ENCODE data around the gene TNNT3. TPM values are rescaled to one million over a fixed set of nuclear protein-coding genes. Genes with fewer than 3 reads are reported as not detected.

Gene TNNT3
- total RNA-seq, 1 experiment from 2014 or later = 0.71 TPM

DNA sequence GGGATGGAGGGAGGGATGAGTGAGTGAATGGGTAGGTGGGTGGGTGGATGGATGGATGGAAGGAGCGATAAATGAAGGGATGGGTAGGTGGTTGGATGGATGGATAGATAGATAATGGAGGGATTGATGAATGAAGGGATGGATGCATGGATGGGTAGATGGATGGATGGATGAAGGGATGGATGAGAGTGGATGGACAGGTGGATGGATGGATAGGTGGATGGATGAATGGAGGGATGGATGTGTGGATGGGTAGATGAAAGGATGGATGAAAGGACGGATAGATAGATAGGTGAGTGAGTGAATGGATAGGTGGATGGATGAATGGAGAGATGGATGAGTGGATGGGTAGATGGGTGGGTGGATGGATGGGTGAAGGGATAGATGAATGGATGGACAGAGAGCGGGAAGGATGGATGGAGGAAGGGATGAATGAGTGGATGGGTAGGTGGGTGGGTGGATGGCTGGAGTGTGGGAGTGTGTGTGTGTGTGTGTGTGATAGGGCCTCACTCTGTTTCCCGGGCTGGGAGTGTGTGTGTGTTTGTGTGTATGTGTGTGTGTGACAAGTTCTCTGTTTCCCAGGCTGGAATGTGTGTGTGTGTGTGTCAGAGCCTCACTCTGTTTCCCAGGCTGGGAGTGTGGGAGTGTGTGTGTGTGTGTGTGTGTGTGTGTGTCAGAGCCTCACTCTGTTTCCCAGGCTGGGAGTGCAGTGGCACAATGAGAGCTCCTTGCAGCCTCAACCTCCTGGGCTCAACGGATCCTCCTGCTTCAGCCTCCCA is 25.7 kb upstream of the TNNT3 start:
- no peaks in the 10 kb centered on the region for H3K36me3 ChIP-seq (ENCODE audit: control insufficient read depth in 1 of 2, insufficient read depth in 2 of 2, low read length in 2 of 2)
- peaks cover 16% of the 10 kb centered on the region for H3K27me3 ChIP-seq (ENCODE audit: insufficient read depth, low read length)
- intact Hi-C loops (cut with micrococcal nuclease) = loop anchor here (10.0 kb wide), 1 partner anchor 51 kb away; the partner anchor contains the start of gene MRPL23
- RAD21 ChIA-PET (ENCODE audit: low non-redundant PET in 1 of 2, low total read pairs in 2 of 2, uncharacterized antibody in 2 of 2, unreplicated experiment in 2 of 2) = no interaction called here
- no peaks in the 10 kb centered on the region for H3K4me1 ChIP-seq (ENCODE audit: control insufficient read depth in 1 of 2, insufficient read depth in 2 of 2, low read length in 2 of 2)
- BruUV-seq (replicated peaks) = no TSS peak
- no peaks in the 10 kb centered on the region for H3K79me2 ChIP-seq (ENCODE audit: insufficient read depth, low read length)
- no peak overlapping the region for H3K4me2 ChIP-seq (ENCODE audit: low read length)
- H4K20me1 ChIP-seq (ENCODE audit: insufficient read depth) = no peaks in the 10 kb centered on the region
- POLR2A ChIA-PET = no interaction called here
- no peak overlapping the region for H2AFZ ChIP-seq (ENCODE audit: low read depth, low read length, poor library complexity, severe bottlenecking)
- ATAC-seq (no peak), DNase-seq (ENCODE audit: low read depth, low spot score) (no peak)
- CTCF ChIA-PET = no interaction called here
- H3K9ac ChIP-seq (ENCODE audit: low read length) = no peak overlapping the region
- no peaks in the 10 kb centered on the region for H3K9me3 ChIP-seq (ENCODE audit: control insufficient read depth in 1 of 2, insufficient read depth in 1 of 2, low read depth in 1 of 2, low read length in 2 of 2)
- no peaks in the 10 kb centered on the region for H3K9me2 ChIP-seq (ENCODE audit: insufficient read depth)
- no peak overlapping the region for H3K27ac ChIP-seq (ENCODE audit: low read depth, low read length)
- no peak for TF ChIP-seq CEBPB (IDR thresholded peaks at IDR 0.05; ENCODE audit: low read depth)
- TF ChIP-seq ZNF274 (IDR thresholded peaks at IDR 0.05; ENCODE audit: low read depth, low read length) = no peak
- no peak for TF ChIP-seq FOSL1 (IDR thresholded peaks at IDR 0.05; ENCODE audit: low read depth)
- TF ChIP-seq, protein P1, sequence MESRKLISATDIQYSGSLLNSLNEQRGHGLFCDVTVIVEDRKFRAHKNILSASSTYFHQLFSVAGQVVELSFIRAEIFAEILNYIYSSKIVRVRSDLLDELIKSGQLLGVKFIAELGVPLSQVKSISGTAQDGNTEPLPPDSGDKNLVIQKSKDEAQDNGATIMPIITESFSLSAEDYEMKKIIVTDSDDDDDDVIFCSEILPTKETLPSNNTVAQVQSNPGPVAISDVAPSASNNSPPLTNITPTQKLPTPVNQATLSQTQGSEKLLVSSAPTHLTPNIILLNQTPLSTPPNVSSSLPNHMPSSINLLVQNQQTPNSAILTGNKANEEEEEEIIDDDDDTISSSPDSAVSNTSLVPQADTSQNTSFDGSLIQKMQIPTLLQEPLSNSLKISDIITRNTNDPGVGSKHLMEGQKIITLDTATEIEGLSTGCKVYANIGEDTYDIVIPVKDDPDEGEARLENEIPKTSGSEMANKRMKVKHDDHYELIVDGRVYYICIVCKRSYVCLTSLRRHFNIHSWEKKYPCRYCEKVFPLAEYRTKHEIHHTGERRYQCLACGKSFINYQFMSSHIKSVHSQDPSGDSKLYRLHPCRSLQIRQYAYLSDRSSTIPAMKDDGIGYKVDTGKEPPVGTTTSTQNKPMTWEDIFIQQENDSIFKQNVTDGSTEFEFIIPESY (IDR thresholded peaks at IDR 0.05; ENCODE audit: extremely low read depth, insufficient replicate concordance, low read length) = no peak
- H3K4me3 ChIP-seq (replicated peaks in 1 of 2; ENCODE audit: low read depth in 1 of 2, low read length in 2 of 2) = no peak overlapping the region

DNA sequence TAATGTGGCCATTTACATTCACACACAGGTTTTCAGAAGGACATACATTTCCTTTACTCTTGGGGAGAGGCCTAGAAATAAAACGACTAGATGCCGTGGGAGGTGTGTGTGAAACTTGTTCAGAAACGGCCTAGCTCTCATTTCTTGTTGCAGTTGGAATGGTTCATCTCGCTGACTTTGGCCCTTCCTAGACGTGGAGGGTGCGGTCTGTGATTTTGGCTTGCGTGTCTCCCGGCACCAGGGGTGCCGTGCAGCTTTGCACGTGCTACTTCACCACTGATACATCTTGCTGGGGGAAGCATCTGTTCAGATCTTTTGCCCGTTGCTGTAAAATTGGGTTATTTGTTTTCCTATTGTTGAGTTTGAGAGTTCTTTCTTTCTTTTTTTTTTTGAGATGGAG is 24.7 kb upstream of the TNNT3 start:
- H3K9ac ChIP-seq (ENCODE audit: low read length) = no peak overlapping the region
- no TSS peak for BruUV-seq (replicated peaks)
- no peak overlapping the region for H3K4me2 ChIP-seq (ENCODE audit: low read length)
- H3K27me3 ChIP-seq (ENCODE audit: insufficient read depth, low read length) = peaks cover 21% of the 10 kb centered on the region
- H4K20me1 ChIP-seq (ENCODE audit: insufficient read depth) = no peaks in the 10 kb centered on the region
- no peaks in the 10 kb centered on the region for H3K79me2 ChIP-seq (ENCODE audit: insufficient read depth, low read length)
- RAD21 ChIA-PET (ENCODE audit: low non-redundant PET in 1 of 2, low total read pairs in 2 of 2, uncharacterized antibody in 2 of 2, unreplicated experiment in 2 of 2) = no interaction called here
- no peaks in the 10 kb centered on the region for H3K9me2 ChIP-seq (ENCODE audit: insufficient read depth)
- no peak overlapping the region for H3K27ac ChIP-seq (ENCODE audit: low read depth, low read length)
- H3K4me3 ChIP-seq (replicated peaks in 1 of 2; ENCODE audit: low read depth in 1 of 2, low read length in 2 of 2) = no peak overlapping the region
- H3K36me3 ChIP-seq (ENCODE audit: control insufficient read depth in 1 of 2, insufficient read depth in 2 of 2, low read length in 2 of 2) = no peaks in the 10 kb centered on the region
- no peaks in the 10 kb centered on the region for H3K4me1 ChIP-seq (ENCODE audit: control insufficient read depth in 1 of 2, insufficient read depth in 2 of 2, low read length in 2 of 2)
- DNase-seq (ENCODE audit: low read depth, low spot score) (no peak), ATAC-seq (no peak)
- intact Hi-C loops (cut with micrococcal nuclease) = loop anchor here (10.0 kb wide), 1 partner anchor 50 kb away; the partner anchor contains the start of gene MRPL23
- CTCF ChIA-PET = no interaction called here
- no peaks in the 10 kb centered on the region for H3K9me3 ChIP-seq (ENCODE audit: control insufficient read depth in 1 of 2, insufficient read depth in 1 of 2, low read depth in 1 of 2, low read length in 2 of 2)
- POLR2A ChIA-PET = no interaction called here
- no peak overlapping the region for H2AFZ ChIP-seq (ENCODE audit: low read depth, low read length, poor library complexity, severe bottlenecking)
- TF ChIP-seq, protein P2, sequence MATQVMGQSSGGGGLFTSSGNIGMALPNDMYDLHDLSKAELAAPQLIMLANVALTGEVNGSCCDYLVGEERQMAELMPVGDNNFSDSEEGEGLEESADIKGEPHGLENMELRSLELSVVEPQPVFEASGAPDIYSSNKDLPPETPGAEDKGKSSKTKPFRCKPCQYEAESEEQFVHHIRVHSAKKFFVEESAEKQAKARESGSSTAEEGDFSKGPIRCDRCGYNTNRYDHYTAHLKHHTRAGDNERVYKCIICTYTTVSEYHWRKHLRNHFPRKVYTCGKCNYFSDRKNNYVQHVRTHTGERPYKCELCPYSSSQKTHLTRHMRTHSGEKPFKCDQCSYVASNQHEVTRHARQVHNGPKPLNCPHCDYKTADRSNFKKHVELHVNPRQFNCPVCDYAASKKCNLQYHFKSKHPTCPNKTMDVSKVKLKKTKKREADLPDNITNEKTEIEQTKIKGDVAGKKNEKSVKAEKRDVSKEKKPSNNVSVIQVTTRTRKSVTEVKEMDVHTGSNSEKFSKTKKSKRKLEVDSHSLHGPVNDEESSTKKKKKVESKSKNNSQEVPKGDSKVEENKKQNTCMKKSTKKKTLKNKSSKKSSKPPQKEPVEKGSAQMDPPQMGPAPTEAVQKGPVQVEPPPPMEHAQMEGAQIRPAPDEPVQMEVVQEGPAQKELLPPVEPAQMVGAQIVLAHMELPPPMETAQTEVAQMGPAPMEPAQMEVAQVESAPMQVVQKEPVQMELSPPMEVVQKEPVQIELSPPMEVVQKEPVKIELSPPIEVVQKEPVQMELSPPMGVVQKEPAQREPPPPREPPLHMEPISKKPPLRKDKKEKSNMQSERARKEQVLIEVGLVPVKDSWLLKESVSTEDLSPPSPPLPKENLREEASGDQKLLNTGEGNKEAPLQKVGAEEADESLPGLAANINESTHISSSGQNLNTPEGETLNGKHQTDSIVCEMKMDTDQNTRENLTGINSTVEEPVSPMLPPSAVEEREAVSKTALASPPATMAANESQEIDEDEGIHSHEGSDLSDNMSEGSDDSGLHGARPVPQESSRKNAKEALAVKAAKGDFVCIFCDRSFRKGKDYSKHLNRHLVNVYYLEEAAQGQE (IDR thresholded peaks at IDR 0.05; ENCODE audit: low read depth) = no peak
- no peak for TF ChIP-seq ZNF274 (IDR thresholded peaks at IDR 0.05; ENCODE audit: low read depth, low read length)
- TF ChIP-seq EGR1 (IDR thresholded peaks at IDR 0.05; ENCODE audit: low read depth) = no peak
- TF ChIP-seq POLR2A (IDR thresholded peaks at IDR 0.05; ENCODE audit: borderline replicate concordance, extremely low read depth, insufficient read depth, insufficient read length) = no peak
- no peak for TF ChIP-seq RAD21 (IDR thresholded peaks at IDR 0.05; ENCODE audit: low read depth)
- no peak for TF ChIP-seq SRF (IDR thresholded peaks at IDR 0.05; ENCODE audit: low read depth)
- TF ChIP-seq, protein P3, sequence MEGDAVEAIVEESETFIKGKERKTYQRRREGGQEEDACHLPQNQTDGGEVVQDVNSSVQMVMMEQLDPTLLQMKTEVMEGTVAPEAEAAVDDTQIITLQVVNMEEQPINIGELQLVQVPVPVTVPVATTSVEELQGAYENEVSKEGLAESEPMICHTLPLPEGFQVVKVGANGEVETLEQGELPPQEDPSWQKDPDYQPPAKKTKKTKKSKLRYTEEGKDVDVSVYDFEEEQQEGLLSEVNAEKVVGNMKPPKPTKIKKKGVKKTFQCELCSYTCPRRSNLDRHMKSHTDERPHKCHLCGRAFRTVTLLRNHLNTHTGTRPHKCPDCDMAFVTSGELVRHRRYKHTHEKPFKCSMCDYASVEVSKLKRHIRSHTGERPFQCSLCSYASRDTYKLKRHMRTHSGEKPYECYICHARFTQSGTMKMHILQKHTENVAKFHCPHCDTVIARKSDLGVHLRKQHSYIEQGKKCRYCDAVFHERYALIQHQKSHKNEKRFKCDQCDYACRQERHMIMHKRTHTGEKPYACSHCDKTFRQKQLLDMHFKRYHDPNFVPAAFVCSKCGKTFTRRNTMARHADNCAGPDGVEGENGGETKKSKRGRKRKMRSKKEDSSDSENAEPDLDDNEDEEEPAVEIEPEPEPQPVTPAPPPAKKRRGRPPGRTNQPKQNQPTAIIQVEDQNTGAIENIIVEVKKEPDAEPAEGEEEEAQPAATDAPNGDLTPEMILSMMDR (IDR thresholded peaks at IDR 0.05 in 2 of 3, conservative IDR thresholded peaks at IDR 0.05 in 1 of 3; ENCODE audit: borderline replicate concordance in 1 of 3, insufficient read depth in 1 of 3, low read depth in 2 of 3, low read length in 2 of 3) = no peak
- TF ChIP-seq TCF7L2 (IDR thresholded peaks at IDR 0.05; ENCODE audit: borderline replicate concordance, extremely low read depth, insufficient read depth, insufficient read length) = no peak
